H1 (cell line): ENCODE data around the gene NR1H2. TPM values are rescaled to one million over a fixed set of nuclear protein-coding genes. Genes with fewer than 3 reads are reported as not detected.

ENCODE experiments used
- ATF2 ChIP-seq: IDR thresholded peaks from 2 replicates; pipeline ENCODE4 v1.6.1; 2012; ENCODE audit warnings: low read length, inconsistent platforms
- CHD7 ChIP-seq: fragments of 300-600 bp; sonication (generic); IDR thresholded peaks from 2 replicates; pipeline ENCODE4 v1.7.1; 2012; ENCODE audit warnings: low read length, moderate library complexity, mild to moderate bottlenecking, inconsistent platforms; ENCODE audit not compliant: insufficient replicate concordance
- CREB1 ChIP-seq: IDR thresholded peaks from 2 replicates; pipeline ENCODE4 v1.6.1; 2012; ENCODE audit warnings: inconsistent platforms
- E2F6 ChIP-seq: IDR thresholded peaks from 2 replicates; pipeline ENCODE4 v1.6.1; 2012; ENCODE audit warnings: inconsistent platforms
- GABPA ChIP-seq: IDR thresholded peaks from 2 replicates; pipeline ENCODE4 v1.6.1; 2011; ENCODE audit warnings: mild to moderate bottlenecking, low read length, moderate library complexity, borderline replicate concordance; ENCODE audit not compliant: insufficient read depth
- POU5F1 ChIP-seq: IDR thresholded peaks from 2 replicates; pipeline ENCODE4 v1.6.1; 2011; ENCODE audit warnings: low read depth, mild to moderate bottlenecking, low read length, moderate library complexity
- YY1 ChIP-seq: IDR thresholded peaks from 2 replicates; pipeline ENCODE4 v1.6.1; 2011; ENCODE audit warnings: low read depth, mild to moderate bottlenecking, low read length
- polyA plus RNA-seq, 7 experiments: library from polyadenylated mRNA; depleted of rRNA in 3 of 7; stranded (reverse) in 5 of 7; unstranded in 2 of 7; fragments of >200 nt in 5 of 7; fragments of 200-250 nt in 2 of 7; gene quantifications; 1 replicate in 5 of 7; 2 replicates in 1 of 7; 4 replicates in 1 of 7; pipeline versions ENCODE4 v1.2.1 to v1.2.3, GENCODE V29; 2011 to 2013; ENCODE audit warnings: missing spikeins in 2 of 7, mixed read lengths in 2 of 7
- total RNA-seq: library from RNA; stranded (reverse); fragmentation: NEBNext Ultra II Directional; extraction: Animal tissue kit (Norgen Biotek cat#: 25700); gene quantifications from 2 replicates; pipeline ENCODE4 v1.2.1, GENCODE V29; 2021

NR1H2 gene
- total and polyA plus RNA-seq, 2 of the 8 experiments (the other 6 are each of a cell fraction or from before 2014, with no cell fraction given): 40.3 to 47.5 TPM

- TF ChIP-seq CHD7: no peak
- TF ChIP-seq GABPA: peak; percentile 100
- TF ChIP-seq ATF2: peak; percentile 77; the same call in 1 of the 2 replicates
- TF ChIP-seq CREB1: peak; percentile 95
- TF ChIP-seq E2F6: peak; percentile 47; the same call in 1 of the 2 replicates
- no peak for TF ChIP-seq POU5F1
- 0 out of 2 replicates have a peak, but pooled peaks have one; percentile 6 for TF ChIP-seq YY1
These were observed at the start of gene NR1H2 (continued) for GRCh38 chr19:50376166-50377050.
